GM12878 (cell line): ENCODE data around the gene EHMT2. TPM values are rescaled to one million over a fixed set of nuclear protein-coding genes. Genes with fewer than 3 reads are reported as not detected.
"Not testable (repeated sequence)": the region's sequence is repeated elsewhere in the genome, so short reads cannot be mapped to it uniquely, and the experiment has no call there.

Experiments
- ATAC-seq: fragments of 200-7000 bp; cut with Tn5 transposase; 3 replicates; pipeline ENCODE4 v1.9.1; 2020; ENCODE audit warnings: mild to moderate bottlenecking, moderate library complexity
- BruUV-seq: library from RNA; stranded (reverse); fragments of 400-500 nt; replicated peaks from 2 replicates; lab custom pipeline; 2021; lab: Mats Ljungman, UMichigan
- CTCF ChIA-PET: fragments of 300-600 bp; sonication (Branson Sonifier 250); formaldehyde crosslinking; extraction: SDS; loops from one replicate; lab custom pipeline; 2021; ENCODE audit warnings: inconsistent platforms; lab: Yijun Ruan, JAX
- POLR2A ChIA-PET: fragments of 350-600 bp; formaldehyde crosslinking; extraction: SDS; loops from one replicate; lab custom pipeline; 2021; ENCODE audit warnings: inconsistent platforms; lab: Charles Lee
- RAD21 ChIA-PET: fragments of 300-600 bp; sonication (Branson Sonifier 250); formaldehyde crosslinking; loops from one replicate; lab custom pipeline; 2023; ENCODE audit warnings: antibody characterized with exemption; ENCODE audit not compliant: unreplicated experiment; lab: Charles Lee
- SMC1A ChIA-PET: fragments of 300-600 bp; sonication (Branson Sonifier 250); formaldehyde crosslinking; loops from one replicate; lab custom pipeline; 2023; ENCODE audit not compliant: unreplicated experiment, uncharacterized antibody; lab: Charles Lee
- DNase-seq: peaks from one replicate; pipeline ENCODE4 v3.0.0-alpha.2; 2011; ENCODE audit warnings: low read depth, low spot score
- FAIRE-seq: peaks from 3 replicates; lab custom pipeline; 2011; peaks lifted over from hg19 to GRCh38; lab: Jason Lieb, UNC
- H2AFZ ChIP-seq: 2 replicates; pipeline ENCODE4 v1.6.0; 2011; ENCODE audit warnings: low read depth, low read length, control low read depth; ENCODE audit not compliant: control insufficient read depth
- H3K27ac ChIP-seq: 2 replicates; pipeline ENCODE4 v1.5.1; 2011; ENCODE audit warnings: control low read depth; ENCODE audit not compliant: control insufficient read depth, insufficient read depth
- H3K27me3 ChIP-seq, 2 experiments: replicated peaks in 1 of 2; 2 replicates each; pipeline versions ENCODE4 v1.6.0 to v1.6.1; 2011; ENCODE audit warnings: low read length in 1 of 2; ENCODE audit not compliant: control insufficient read depth in 2 of 2, insufficient read depth in 2 of 2
- H3K36me3 ChIP-seq, 2 experiments: 2 replicates each; pipeline ENCODE4 v1.5.1; 2011; ENCODE audit warnings: low read length in 1 of 2; ENCODE audit not compliant: control insufficient read depth in 2 of 2, insufficient read depth in 2 of 2
- H3K4me1 ChIP-seq: 2 replicates; pipeline ENCODE4 v1.6.1; 2011; ENCODE audit warnings: mild to moderate bottlenecking, low read length, moderate library complexity, mixed read lengths; ENCODE audit not compliant: control insufficient read depth, insufficient read depth
- H3K4me2 ChIP-seq: 2 replicates; pipeline ENCODE4 v1.6.0; 2011; ENCODE audit warnings: control low read depth; ENCODE audit not compliant: control insufficient read depth, insufficient read depth
- H3K4me3 ChIP-seq: fragments of 200-600 bp; sonication (generic); 2 replicates; pipeline ENCODE4 v1.5.1; 2016
- H3K79me2 ChIP-seq: 2 replicates; pipeline ENCODE4 v1.6.0; 2011; ENCODE audit warnings: low read length; ENCODE audit not compliant: control insufficient read depth, insufficient read depth
- H3K9ac ChIP-seq: 2 replicates; pipeline ENCODE4 v1.8.0; 2011; ENCODE audit warnings: low read length, control low read depth, mixed read lengths; ENCODE audit not compliant: control insufficient read depth, insufficient read depth
- H3K9me3 ChIP-seq: replicated peaks from 3 replicates; pipeline ENCODE4 v1.5.1; 2011; ENCODE audit warnings: mild to moderate bottlenecking, low read length; ENCODE audit not compliant: control insufficient read depth, insufficient read depth
- H4K20me1 ChIP-seq: 2 replicates; pipeline ENCODE4 v1.6.0; 2011; ENCODE audit not compliant: control insufficient read depth, insufficient read depth
- CHD4 ChIP-seq: fragments of 200-600 bp; sonication (generic); IDR thresholded peaks from 2 replicates; pipeline ENCODE4 v1.6.1; 2016; ENCODE audit warnings: mild to moderate bottlenecking
- SKIL ChIP-seq: fragments of 450-650 bp; IDR thresholded peaks from 2 replicates; pipeline ENCODE4 v1.6.1; 2017; ENCODE audit warnings: mild to moderate bottlenecking, low read depth, inconsistent platforms; ENCODE audit not compliant: poor library complexity, severe bottlenecking
- SP1 ChIP-seq: IDR thresholded peaks from one replicate; pipeline ENCODE4 v1.6.1; 2011; ENCODE audit warnings: low read depth, low read length
- TARDBP ChIP-seq: IDR thresholded peaks from 2 replicates; pipeline ENCODE4 v1.6.1; 2016; ENCODE audit warnings: borderline replicate concordance
- USF1 ChIP-seq: IDR thresholded peaks from 2 replicates; pipeline ENCODE4 v1.6.1; 2011; ENCODE audit warnings: borderline replicate concordance, low read depth, mild to moderate bottlenecking, moderate library complexity, mixed read lengths, low read length; ENCODE audit not compliant: insufficient read depth; ENCODE audit errors: extremely low read length
- WGBS: methylation state at CpG from one replicate; pipeline ENCODE4 v1.1.6; 2016; ENCODE audit warnings: low lambda C conversion rate; ENCODE audit not compliant: insufficient replicate concordance, insufficient coverage; ENCODE audit errors: missing lambda C conversion rate; 5-methylcytosine and 5-hydroxymethylcytosine counted together
- in situ Hi-C: fragments of 300-500 bp; cut with MboI; formaldehyde crosslinking; loops from 9 replicates; pipeline ENCODE4 v1.14.3; 2018; ENCODE audit warnings: mixed read lengths
- intact Hi-C: fragments of 100-400 bp; cut with micrococcal nuclease; formaldehyde crosslinking; loops from one replicate; pipeline ENCODE4 v1.14.2; 2022; ENCODE audit not compliant: unreplicated experiment
- polyA plus RNA-seq, 11 experiments: library from polyadenylated mRNA; depleted of rRNA in 4 of 11; unstranded in 6 of 11; stranded (reverse) in 5 of 11; fragments of >200 nt; fragmentation: Nextera tagmentation in 4 of 11; fragmentation: Illumina TruSeq in 1 of 11; extraction: Ambion mirVana in 4 of 11; extraction: Trizol in 1 of 11; gene quantifications; 1 replicate in 1 of 11; 2 replicates in 10 of 11; pipeline versions ENCODE4 v1.2.1 to v1.2.3, GENCODE V29; 2011 to 2016; ENCODE audit warnings: inconsistent platforms in 2 of 11, missing spikeins in 2 of 11, low read depth in 1 of 11
- total RNA-seq, 4 experiments: library from RNA; depleted of rRNA in 3 of 4; stranded (reverse); fragments of >200 nt in 3 of 4; fragmentation: Illumina TruSeq in 1 of 4; extraction: Trizol in 1 of 4; gene quantifications; 2 replicates each; pipeline versions ENCODE4 v1.2.1 to v1.2.3, GENCODE V29; 2013 to 2021

EHMT2 gene
- total and polyA plus RNA-seq, 10 of the 15 experiments (the other 5 are each of a cell fraction or from before 2014, with no cell fraction given): 1.7 to 53.2 (median 36.3) TPM

- TF ChIP-seq SKIL: no peak
- TF ChIP-seq TARDBP: no peak
- no peak for TF ChIP-seq SP1
- TF ChIP-seq CHD4: no peak
Measured at GRCh38 chr6:31933537-31933936, 36.0 kb upstream of the EHMT2 start (continued).

- H4K20me1 ChIP-seq, CTCF ChIA-PET, RAD21 ChIA-PET, POLR2A ChIA-PET, H3K27me3 ChIP-seq, H3K4me2 ChIP-seq, in situ Hi-C loops, H3K9me3 ChIP-seq, H3K79me2 ChIP-seq, FAIRE-seq, BruUV-seq, H3K27ac ChIP-seq, H3K4me1 ChIP-seq, H3K9ac ChIP-seq, H2AFZ ChIP-seq, intact Hi-C loops, H3K4me3 ChIP-seq, DNase-seq, SMC1A ChIA-PET, H3K36me3 ChIP-seq, ATAC-seq: not testable (repeated sequence)
- WGBS: 78% methylated on average over 8 of the region's 32 CpGs
Measured at GRCh38 chr6:31932137-31932536, 34.6 kb upstream of the EHMT2 start.

- BruUV-seq: no TSS peak
- WGBS: 58% methylated on average over 1 of the region's 1 CpG
- H3K27me3 ChIP-seq: no peaks in the 10 kb centered on the region; a peak in 1 of 4 replicates
- RAD21 ChIA-PET: interaction anchor here (1.2 kb wide), 1 partner anchor 41 kb away, joined by 3 read pairs; the partner anchor contains the start of gene DXO
- POLR2A ChIA-PET: no interaction called here
- H4K20me1 ChIP-seq: no peaks in the 10 kb centered on the region
- SMC1A ChIA-PET: no interaction called here
- H3K9ac ChIP-seq: no peak overlapping the region
- FAIRE-seq: no peak
- no peak for DNase-seq
- no peaks in the 10 kb centered on the region; the same call in 2 of the 3 replicates for H3K9me3 ChIP-seq
- H3K4me3 ChIP-seq: no peak overlapping the region
- CTCF ChIA-PET: no interaction called here
- no peaks in the 10 kb centered on the region for H3K36me3 ChIP-seq
- in situ Hi-C loops (no loop called here), intact Hi-C loops (no loop called here)
- H3K4me2 ChIP-seq: no peak overlapping the region
- no peaks in the 10 kb centered on the region for H3K79me2 ChIP-seq
- no peak overlapping the region for H3K27ac ChIP-seq
- H3K4me1 ChIP-seq: no peaks in the 10 kb centered on the region
- no peak for TF ChIP-seq USF1
- no peak for ATAC-seq
- no peak overlapping the region for H2AFZ ChIP-seq
Measured at GRCh38 chr6:31930962-31931361, 33.5 kb upstream of the EHMT2 start.
